GM19328 (cell line): ENCODE measurements around the gene MYMX.

Experiments used
- ATAC-seq: cut with Tn5 transposase; IDR thresholded peaks from one replicate; pipeline ENCODE4 v1.9.1; 2021; ENCODE audit warnings: mild to moderate bottlenecking, moderate library complexity; ENCODE audit not compliant: unreplicated experiment

Gene MYMX

DNA sequence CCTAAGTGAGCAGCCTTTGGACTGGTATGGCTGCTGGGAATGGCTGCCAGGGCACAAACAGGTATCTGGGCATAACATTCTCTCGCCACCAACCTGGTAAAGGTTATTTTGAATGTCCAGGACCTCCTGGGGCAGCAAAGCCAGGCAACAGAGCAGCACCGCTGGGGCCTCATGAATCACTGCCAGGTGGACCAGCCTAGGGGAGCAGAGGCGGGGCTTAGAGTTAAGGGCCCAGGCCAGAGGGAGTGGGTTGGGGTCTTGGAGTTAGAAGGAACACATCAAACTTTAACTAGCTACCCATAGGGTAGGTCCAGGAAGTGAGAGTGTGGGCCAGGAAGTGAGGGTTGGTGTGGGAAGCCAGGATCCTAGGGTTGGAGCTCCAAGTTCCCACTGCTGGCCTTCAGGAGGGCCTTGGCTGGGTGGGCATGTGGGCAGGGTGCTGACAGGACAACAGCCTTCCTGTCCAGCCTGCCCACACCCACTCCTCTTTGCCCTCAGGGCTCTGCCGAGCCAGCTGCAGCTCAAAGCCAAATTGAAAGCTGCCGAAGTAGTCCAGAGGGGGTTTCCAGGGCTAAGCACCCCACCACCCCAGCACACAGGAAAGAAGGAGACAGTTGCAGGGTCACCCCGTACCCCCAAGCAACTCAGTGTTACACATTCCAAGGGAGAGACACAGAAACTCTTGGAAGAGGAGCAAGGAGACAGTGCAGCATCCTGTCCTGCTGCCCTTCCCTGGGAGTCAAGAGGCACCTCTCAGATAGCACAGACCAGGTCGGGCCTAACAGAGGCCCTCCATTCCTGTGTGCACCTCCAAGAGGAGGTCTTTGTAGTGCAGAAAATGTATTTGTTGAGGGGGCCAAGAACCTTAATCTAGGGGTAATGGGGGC lies 46.0 kb downstream of the MYMX start:
- ATAC-seq, result no peak

DNA sequence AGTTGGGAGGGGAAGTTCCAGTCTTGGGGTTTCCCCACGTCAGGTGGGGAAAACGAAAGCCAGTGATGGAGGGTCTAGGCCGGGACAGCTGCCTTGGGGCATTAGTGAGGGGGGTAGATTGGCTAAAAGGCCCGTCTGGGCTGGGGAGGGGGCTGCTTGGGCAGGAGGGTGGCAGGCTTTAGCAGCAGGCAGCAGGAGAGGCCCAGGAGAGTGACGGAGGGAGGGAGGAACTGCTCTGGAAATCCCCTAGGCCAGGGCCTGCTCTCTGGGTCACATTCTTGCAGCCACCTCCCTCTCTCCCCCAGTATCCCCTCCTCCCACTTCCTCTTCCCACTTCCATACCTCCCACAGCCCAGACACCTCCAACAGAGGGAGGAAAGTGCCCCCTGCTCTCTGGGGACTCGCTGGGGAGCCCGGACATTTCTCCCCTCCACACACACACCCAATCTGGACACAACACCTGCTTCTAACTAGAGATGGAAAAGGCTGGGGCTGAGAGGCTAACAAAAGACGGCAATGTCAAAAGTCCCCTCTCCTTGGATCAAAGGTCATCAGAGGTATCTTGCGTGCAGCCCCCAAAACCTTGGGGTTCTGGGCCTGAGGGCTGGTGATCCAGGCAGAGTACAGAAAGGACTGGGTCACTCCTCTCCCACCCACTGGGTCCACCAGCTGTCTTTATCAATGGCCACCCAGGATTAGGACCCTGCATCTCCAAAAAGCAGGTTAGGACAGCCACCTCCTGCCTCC lies 46.8 kb downstream of the MYMX start:
- no peak for ATAC-seq

DNA sequence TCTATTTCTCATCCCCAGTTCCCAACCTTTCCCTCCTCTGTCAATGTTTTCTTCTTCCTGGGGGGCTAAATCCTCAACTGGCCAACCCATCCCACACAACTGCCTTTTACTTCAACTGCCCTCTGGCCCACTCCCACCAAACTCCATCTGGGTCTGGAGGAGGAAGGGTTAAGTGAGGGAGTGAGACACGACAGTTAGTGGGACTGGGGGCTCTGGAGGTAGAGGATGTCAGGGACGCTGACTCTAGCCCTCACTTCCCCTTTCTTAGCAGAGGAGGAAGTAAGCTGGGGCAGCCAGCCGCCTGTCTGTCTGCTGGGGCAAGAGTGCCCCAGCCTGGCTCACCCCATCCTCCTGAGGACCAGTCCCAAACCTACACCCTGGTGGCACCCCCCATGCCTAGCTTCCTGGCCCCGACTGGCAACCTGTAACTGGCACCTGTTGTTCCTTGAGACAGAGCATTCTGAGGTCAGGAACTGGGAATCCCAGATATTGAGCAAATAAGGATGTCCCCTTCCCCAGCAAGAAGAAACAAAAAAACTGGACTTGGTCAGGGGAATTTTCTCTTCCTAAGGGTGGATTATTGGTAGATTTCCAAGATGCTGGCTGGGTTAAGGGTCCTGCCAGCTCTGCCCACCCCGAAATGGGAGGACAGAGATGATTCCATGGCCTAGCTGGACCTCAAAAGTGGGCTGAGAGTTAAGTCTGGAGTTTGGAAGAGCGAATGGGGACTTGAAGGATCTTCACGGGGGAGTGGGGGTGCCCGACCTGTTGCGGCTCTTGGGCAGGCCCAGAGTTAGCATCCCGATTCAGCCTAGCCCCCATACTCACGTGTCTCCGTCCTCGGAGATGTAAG lies 47.7 kb downstream of the MYMX start:
- peak; percentile 30 for ATAC-seq

DNA sequence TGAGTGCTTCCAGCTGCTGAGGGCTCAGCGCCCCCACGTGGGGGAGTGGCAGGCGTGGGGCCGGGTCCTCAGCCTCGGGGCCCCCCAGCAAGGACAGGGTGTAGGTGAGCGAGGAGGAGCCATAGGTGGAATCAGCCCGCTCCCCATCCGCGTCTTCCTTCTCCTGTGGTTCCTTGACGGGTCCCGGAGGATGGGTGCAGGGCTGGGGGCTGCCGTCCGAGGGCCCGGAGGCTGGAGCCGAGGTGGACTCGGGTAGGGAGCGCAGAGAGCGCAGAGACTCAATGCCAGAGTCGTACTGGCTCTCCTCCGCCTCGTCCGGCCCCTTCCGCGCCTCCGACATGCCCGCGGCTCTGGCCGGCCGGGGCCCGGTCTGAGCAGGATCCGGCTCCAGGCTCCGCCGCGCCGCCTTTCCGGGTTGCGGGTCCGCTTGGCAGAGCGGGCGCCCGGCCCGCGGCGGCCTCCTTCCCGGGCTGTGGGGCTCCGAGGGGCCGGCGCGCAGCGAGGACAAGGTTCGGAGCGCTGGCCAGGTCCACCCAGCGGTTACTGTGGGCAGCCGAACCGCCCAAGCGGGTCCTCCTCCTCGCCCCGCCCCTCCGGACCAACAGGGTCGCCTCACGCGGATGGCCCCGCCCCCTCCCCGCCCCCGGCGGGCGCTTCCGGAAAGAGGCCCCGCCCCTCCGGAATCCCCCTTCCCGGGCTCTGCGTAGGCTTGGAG lies 48.4 kb downstream of the MYMX start, which contains the start of gene NFKBIE:
TSS of gene NFKBIE (minus strand) at position 545 of the 715 bp plus-strand sequence. CDS start at position 340, 205 bp downstream.
- ATAC-seq, result no peak

DNA sequence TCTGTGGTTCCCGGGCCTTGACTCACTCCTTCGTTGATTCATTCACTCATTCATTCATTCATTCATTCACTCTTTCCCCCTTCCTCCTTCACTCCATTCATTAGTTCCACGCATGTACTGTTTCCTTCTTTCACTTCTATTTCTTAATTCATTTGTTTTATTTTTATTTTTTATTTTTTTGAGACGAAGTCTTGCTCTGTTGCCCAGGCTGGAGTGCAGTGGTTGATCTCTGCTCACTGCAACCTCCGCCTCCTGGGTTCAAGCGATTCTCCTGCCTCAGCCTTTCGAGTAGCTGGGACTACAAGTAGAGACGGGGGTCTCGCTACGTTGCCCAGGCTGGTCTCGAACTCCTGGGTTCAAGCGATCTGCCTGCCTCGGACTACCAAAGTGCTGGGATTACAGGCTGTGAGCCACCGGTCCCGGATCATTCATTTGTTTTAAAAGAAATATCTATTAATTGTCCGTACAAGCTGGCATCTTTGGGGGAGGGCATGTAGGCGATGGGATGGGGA lies 49.1 kb downstream of the MYMX start:
- ATAC-seq, result no peak

DNA sequence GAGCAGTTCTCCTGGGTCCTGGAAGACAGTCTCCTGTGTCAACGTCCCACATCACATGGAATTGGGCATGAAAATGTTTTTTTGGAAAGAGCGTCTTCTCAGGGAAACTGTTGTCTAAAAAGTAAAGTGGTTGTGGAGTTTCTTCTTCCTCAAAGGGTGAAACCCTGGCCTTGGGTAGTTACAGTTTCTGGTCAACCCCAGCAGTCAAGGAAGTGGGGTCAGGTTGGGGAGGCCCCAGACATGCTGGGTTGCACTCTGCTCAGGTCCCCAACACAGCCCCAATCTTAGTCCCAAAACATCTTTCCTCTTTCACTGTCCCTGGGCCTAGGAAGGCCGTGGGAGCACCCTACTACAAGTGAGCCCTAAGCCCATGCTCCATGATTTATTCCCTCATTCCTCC lies 49.6 kb downstream of the MYMX start:
- no peak for ATAC-seq

DNA sequence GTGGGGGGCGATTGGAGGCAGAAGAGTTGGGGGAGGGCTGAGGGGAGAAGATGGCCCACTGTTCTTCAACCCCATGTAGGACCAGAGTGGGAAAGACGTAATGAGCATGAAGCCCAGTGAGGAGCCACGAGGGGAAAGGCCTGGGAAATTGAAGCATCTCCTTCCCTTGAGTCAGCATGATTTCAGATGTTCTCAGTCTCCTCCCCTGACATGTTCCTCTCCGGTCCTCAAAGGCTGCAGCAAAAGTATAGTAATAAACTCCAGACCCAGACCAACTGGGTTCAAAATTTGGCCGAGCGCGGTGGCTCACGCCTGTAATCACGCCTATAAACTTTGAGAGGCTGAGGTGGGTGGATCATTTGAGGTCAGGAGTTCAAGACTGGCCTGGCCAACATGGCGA lies 50.5 kb downstream of the MYMX start:
- no peak for ATAC-seq
